ENCODE measurements around the gene TLN1.

Gene TLN1

GRCh38 chr9:35732800-35733541 lies 976 bp upstream of the TLN1 start:
- peak; percentile 57 for DNase-seq (ENCODE audit: low read depth)
- TF ChIP-seq CTCF (IDR thresholded peaks at IDR 0.05; ENCODE audit: insufficient read depth, low read depth, low read length, missing control alignments) = no peak
- peak overlapping the region; percentile 87 for H3K4me3 ChIP-seq (ENCODE audit: low read depth, low read length)

- peak overlapping the region; percentile 67 for H3K4me3 ChIP-seq (ENCODE audit: low read depth, low read length)
- DNase-seq (ENCODE audit: low read depth) = no peak
- no peak for TF ChIP-seq CTCF (IDR thresholded peaks at IDR 0.05; ENCODE audit: insufficient read depth, low read depth, low read length, missing control alignments)
Observed at GRCh38 chr9:35731415-35732184, 395 bp downstream of the TLN1 start.

GRCh38 chr9:35730486-35730854 lies 1.5 kb downstream of the TLN1 start:
- TF ChIP-seq CTCF (IDR thresholded peaks at IDR 0.05; ENCODE audit: insufficient read depth, low read depth, low read length, missing control alignments) = no peak
- peak overlapping the region; percentile 67 for H3K4me3 ChIP-seq (ENCODE audit: low read depth, low read length)
- DNase-seq (ENCODE audit: low read depth) = no peak

GRCh38 chr9:35729700-35730485 lies 2.1 kb downstream of the TLN1 start:
- peak overlapping the region; percentile 67 for H3K4me3 ChIP-seq (ENCODE audit: low read depth, low read length)
- peak; percentile 61 for DNase-seq (ENCODE audit: low read depth)

GRCh38 chr9:35729101-35729500 lies 2.9 kb downstream of the TLN1 start:
- H3K4me3 ChIP-seq (ENCODE audit: low read depth, low read length) = peak overlapping the region; percentile 67
- no peak for TF ChIP-seq CTCF (IDR thresholded peaks at IDR 0.05; ENCODE audit: insufficient read depth, low read depth, low read length, missing control alignments)
- DNase-seq (ENCODE audit: low read depth) = peak; percentile 16

More at GRCh38 chr9:35729700-35730485, 2.1 kb downstream of the TLN1 start:
- TF ChIP-seq CTCF (IDR thresholded peaks at IDR 0.05; ENCODE audit: insufficient read depth, low read depth, low read length, missing control alignments) = peak; percentile 49

- H3K4me3 ChIP-seq (ENCODE audit: low read depth, low read length) = peak overlapping the region; percentile 67
- DNase-seq (ENCODE audit: low read depth) = peak; percentile 87
- TF ChIP-seq CTCF (IDR thresholded peaks at IDR 0.05; ENCODE audit: insufficient read depth, low read depth, low read length, missing control alignments) = no peak
Observed at GRCh38 chr9:35728041-35728971, 3.7 kb downstream of the TLN1 start.

Data from GM12865 (cell line).